Activated CD8-positive, alpha-beta memory T cell treated with anti-CD3 and anti-CD28 coated beads for 48 hours (primary cell): Measurements from ENCODE around the gene AFG1L.
"Not testable (repeated sequence)": the region's sequence is repeated elsewhere in the genome, so short reads cannot be mapped to it uniquely, and the experiment has no call there.

Experiments used
- DNase-seq, 3 experiments: peaks; one replicate each; pipeline ENCODE4 v3.0.0-alpha.2; 2020; ENCODE audit warnings: low read depth in 2 of 3, low spot score in 2 of 3

Gene AFG1L

DNA sequence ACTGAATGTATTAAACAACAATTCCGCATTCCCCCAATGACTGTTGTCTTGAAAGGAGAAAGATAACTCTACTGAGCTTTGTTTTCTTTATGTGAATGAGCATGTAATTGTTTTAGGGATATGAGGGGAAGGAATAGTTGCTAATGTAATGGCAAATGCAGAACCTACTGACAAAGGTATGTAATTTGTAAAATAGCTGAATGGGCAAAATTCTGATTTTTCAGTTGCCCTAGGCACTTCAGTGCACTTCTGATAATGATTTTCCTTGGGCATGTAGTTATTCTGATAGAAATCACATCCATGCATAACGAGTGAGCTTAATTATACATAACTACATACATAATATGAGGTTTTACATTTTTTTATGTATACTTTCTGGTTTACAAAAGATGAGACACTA is 212.5 kb downstream of the AFG1L start:
- DNase-seq = no peak

DNA sequence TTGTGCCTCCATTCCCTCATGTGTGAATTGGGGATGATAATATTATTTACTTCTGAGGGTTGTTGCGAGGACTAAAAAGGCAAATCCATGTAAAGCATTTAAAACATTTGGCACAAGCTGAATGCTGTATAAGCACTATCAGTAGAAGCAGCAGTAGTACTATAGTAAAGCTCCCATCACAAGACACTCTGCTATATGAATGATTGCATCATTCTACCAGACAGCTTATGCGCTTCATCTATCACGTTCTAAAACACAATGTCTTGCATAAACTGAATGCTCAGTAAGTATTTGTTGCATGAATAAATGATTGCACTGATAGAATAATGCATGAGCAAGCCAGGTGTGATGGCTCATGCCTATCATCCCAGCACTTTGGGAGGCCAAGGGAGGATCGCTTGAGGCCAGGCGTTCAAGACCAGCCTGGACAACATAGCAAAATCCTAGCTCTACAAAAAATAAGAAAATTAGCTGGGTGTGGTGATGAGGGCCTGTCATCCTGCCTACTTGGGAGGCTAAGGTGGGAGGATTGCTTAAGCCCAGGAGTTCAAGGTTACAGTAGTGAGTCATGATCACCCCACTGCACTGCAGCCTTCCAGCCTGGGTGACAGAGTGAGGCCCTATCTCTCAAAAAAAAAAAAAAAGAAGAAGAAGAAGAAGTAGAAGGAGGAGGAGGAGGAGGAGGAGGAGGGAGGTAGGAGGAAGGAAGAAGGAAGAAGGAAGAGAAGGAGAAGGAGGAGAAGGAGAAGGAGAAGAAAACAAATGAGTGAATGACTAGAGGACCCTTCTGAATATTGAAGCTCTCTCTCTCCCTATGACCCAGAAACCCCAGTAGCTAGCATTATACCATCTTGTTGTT is 215.8 kb downstream of the AFG1L start:
- DNase-seq = no peak

DNA sequence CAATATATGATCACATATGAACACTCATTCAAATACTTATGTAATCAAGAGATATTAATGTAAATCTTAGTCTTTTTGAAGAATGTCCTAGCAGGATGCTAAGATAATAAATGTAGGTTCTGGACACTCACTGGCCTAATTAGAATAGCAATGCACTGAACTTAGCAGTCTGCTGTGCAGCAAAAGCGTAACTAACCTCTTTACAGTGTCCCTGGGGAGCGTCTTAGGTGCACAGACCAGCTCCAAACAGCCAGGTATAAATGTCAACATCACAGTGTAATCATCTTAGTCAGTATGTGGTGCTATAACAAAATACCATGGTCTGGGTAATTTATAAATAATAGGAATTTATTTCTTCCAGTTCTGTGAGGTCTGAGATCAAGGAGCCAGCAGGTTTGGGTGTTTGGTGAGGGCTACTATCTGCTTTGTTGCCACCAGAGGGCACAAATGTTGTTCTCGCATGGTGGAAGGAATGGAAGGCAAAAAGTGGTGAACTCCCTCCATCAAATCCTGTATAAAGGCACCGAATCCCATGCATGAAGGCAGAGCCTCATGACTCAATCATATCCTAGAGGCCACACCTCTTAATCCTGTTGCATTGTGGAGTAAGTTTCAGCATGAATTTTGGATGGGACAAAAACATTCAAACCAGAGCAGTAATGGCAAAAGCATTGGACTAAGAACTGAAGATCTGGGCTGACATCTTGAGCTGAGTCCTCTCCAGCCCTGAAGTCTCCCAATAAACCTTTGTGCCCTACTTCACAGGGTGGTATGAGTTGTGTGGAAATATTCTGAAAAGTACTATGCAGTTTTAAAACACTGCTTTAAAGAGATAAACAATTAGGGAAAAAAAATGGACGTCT is 224.1 kb downstream of the AFG1L start:
- no peak for DNase-seq

DNA sequence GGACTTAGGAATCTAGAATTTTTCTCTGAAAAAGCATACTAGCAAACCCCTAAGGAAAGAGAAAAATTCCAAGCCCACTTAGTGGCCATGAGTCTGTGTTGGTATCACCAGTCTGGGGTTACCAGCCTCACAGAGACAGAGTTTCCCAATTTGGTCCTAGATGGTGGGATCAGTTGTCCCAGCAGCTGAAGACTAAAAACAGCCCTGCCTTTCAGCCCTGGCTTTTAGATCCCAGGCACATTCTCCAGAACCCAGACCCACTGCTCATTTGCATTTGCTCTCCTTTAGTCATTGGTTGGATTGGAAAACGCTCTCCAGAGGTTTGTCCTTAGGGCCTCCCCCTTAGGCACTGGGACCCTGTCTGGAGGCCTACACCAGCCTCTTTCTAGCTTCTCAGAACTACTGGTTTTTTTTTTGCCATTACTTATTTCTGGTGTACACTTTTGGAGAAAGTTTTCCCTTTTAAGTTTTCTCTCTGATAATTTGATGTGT is 226.8 kb downstream of the AFG1L start:
- no peak for DNase-seq

GRCh38 chr6:108523697-108524096 is 228.8 kb downstream of the AFG1L start:
- DNase-seq = no peak

- no peak for DNase-seq
Measured at GRCh38 chr6:108524528-108525248, 229.8 kb downstream of the AFG1L start.

DNA sequence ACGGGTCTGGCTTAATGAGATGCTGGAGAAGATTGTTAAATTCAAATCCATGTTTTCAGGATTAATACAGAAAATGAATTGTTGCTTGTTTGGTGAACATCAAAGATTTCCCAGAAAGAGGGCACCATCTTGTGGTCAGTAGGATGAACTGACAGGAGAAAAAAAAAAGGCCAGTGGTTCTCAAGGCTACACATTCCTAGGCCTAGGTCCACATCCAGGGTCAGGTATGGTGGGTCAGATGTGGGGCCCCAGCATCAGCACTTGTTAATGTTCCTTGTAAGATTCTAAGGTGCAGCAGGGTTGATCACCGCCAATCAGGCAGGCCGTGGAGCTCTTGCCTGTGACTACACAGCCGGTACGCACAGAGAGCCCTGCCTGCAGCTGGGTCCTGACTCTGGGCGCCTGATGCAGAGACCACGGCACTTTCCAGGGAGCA is 231.9 kb downstream of the AFG1L start:
- no peak for DNase-seq

GRCh38 chr6:108528878-108529277 is 234.0 kb downstream of the AFG1L start:
- no peak for DNase-seq

- DNase-seq = no peak
Measured at GRCh38 chr6:108531332-108531731, 236.5 kb downstream of the AFG1L start.

DNA sequence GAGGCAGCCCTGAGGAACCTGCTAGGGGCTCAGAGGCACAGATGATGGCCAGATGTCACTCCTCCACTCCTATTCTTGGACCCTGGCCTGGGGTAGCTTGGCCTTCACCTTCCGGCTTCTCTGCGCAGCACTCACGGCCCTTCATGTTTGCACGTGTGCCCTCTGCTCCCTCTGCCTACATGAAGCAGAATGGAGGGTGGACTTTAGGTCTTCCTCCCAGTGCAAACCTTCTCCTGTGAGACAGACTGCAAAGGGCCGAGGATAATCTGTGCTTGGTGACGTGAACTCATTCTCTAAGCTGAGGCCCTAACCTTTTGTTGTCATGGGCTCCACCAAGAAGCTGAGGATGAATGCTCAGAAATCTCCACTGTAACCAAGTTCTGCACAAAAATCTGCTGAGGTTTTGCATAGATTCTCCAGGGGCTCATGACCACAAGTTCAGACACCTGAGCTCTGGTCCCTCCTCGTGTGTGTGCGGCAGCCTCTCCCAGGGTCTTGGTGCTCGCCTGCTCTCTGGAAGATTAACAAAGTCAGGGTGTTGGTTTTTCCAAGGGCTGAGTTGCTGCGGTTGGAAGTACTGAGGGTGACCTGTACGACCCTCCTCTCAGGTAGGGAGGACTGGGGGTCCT is 240.4 kb downstream of the AFG1L start:
- no peak for DNase-seq

DNA sequence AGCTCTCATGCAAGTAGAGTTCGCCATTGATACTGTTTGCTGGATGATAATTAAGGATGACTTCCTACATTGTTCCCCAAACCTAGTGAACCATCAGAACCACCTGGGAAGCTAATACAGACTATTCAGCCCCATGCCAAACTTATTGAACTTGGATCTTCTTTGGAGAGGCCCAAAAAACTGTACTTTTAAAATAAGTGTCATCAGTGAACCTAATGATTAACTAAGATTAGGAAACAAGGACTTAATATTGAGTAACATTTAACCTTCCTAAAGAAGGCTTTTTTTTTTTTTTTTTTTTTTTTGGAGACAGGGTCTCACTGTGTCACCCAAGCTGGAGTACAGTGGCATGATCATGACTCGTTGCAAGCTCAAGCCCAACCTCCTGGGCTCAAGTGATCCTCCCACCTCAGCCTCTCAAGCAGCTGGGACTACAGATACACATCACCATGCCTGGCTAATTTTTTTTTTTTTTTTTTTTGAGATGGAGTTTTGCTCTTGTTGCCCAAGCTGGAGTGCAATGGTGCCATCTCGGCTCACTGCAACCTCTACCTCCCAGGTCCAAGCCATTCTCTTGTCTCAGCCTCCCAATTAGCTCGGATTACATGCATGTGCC is 241.2 kb downstream of the AFG1L start:
- DNase-seq = not testable (repeated sequence)

- DNase-seq = no peak
Measured at GRCh38 chr6:108541843-108542759, 247.2 kb downstream of the AFG1L start.

GRCh38 chr6:108543175-108543940 is 248.5 kb downstream of the AFG1L start:
- no peak for DNase-seq

- DNase-seq = no peak
Measured at GRCh38 chr6:108544606-108545005, 249.8 kb downstream of the AFG1L start.

DNA sequence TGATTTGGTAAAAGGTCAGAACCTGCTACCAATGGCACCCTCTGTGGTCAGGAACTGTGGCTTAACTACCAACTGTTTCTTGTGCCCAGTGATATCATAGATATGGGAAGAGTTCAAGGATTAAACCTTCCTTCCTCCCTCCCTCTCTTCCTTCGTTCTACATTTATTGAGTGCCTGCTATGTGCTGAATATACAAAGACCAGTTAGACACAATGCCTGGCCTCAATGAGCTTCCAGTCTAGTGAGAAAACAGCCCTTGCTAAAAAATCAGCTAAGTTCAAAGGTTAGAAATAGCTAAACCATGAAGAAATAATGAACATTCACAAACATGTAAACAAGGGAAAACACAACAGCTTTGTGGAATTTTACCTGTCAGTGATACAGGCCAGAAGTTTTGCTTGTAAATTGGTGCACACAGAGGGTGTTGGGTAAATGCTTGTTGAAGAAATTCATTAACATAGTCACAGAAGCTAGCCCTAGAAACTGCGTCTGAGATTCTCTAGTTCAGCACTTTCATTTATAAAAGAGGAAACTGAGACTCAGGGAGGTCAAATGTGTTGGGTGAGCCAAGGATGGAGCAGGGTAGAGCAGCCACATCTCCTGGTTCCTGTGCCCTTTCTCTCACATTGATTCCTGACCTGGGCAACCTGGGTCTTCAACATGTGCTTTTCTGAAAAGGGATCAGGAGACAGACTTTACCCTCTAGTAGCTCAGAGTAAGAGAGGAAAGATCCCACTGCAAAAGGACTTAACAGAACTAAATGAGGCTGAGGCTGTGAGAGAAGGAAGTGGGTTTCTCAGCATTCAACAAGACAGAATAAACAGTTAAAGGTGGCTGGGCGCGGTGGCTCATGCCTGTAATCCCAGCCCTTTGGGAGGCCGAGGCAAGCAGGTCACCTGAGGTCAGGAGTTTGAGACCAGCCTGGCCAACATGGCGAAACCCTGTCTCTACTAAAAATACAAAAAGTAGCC is 251.5 kb downstream of the AFG1L start:
- no peak for DNase-seq

- no peak for DNase-seq
Measured at GRCh38 chr6:108549241-108549640, 254.4 kb downstream of the AFG1L start.

DNA sequence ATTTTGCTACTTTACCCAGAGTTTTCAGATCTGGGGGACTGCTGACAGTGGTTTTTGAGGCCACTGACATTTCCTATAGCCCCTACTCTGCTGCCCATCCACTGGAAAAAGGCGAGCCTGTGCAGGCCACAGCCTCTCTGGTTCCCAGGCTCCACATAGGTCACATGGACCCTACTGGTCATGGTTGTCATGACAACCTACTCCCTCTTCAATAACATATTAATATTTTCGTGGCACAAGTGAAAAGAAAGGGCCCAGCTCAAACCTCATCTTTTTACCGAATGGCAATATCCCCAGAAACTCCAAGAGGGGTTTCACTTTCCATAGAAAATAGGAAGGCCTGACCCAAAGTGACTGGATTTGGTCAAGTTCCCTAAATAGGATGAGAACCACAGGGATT is 254.9 kb downstream of the AFG1L start:
- no peak for DNase-seq
